GM13977 (cell line): Measurements from ENCODE around the gene SAP30BP.

Experiments
- DNase-seq: peaks from one replicate; pipeline ENCODE4 v3.0.0; 2012; ENCODE audit warnings: low spot score
- in situ Hi-C: fragments of 300-500 bp; cut with MboI; formaldehyde crosslinking; loops from one replicate; pipeline ENCODE4 v1.12.0; 2022; ENCODE audit warnings: low sequenced_read_pairs, low pct_unique_long_range_greater_than_20kb, mixed read lengths, inconsistent platforms; ENCODE audit not compliant: unreplicated experiment
- TF ChIP-seq, protein P1 (sequence below): IDR thresholded peaks from 2 replicates; pipeline ENCODE4 v1.5.1; 2012; ENCODE audit warnings: mild to moderate bottlenecking, control low read depth; ENCODE audit not compliant: insufficient read depth; ENCODE audit errors: extremely low read depth, missing control alignments

The SAP30BP gene

DNA sequence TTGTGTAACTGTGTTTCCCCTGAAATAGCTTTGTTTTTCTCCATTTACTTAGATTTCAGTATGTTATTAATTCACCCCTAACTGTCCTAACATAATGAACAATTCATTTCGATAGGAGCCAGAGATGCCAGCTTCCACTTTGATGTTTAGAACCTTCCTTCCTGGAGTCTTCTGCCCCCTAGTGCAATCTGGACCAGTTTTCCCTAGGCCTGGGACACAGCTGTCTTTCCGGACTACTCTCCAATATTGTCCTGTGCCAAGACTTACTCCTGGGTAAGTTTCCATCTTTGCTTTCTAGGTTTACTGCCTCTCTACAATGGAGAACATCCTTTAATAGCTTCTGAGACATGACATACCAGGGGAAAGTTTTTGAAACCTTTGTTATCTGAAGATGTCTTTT, 13.0 kb upstream of the SAP30BP start:
- no peak for DNase-seq
- TF ChIP-seq, protein P1, sequence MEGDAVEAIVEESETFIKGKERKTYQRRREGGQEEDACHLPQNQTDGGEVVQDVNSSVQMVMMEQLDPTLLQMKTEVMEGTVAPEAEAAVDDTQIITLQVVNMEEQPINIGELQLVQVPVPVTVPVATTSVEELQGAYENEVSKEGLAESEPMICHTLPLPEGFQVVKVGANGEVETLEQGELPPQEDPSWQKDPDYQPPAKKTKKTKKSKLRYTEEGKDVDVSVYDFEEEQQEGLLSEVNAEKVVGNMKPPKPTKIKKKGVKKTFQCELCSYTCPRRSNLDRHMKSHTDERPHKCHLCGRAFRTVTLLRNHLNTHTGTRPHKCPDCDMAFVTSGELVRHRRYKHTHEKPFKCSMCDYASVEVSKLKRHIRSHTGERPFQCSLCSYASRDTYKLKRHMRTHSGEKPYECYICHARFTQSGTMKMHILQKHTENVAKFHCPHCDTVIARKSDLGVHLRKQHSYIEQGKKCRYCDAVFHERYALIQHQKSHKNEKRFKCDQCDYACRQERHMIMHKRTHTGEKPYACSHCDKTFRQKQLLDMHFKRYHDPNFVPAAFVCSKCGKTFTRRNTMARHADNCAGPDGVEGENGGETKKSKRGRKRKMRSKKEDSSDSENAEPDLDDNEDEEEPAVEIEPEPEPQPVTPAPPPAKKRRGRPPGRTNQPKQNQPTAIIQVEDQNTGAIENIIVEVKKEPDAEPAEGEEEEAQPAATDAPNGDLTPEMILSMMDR: no peak
- in situ Hi-C loops: no loop called here

DNA sequence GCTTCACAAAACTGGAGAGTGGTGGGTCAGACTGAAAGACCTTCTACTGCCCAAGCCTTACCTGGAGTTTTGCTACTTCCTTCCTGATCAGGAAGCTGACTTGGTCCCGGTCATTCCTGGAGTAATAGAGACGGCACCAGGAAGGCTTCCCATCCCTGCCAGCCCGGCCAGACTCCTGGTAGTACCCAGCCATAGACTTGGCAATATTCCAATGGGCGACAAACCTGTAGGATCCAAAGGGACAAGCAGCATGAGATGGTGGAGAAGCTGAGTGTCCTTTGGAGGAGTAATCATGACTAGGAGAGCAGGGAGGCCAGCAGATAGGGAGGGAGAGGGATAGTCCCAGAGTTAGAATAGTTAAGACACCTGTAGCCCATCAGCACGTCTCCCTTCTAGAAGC, 8.9 kb upstream of the SAP30BP start:
- DNase-seq: no peak
- in situ Hi-C loops: no loop called here
- TF ChIP-seq, protein P1: no peak

GRCh38 chr17:75661531-75661930, 5.6 kb upstream of the SAP30BP start:
- TF ChIP-seq, protein P1: no peak
- DNase-seq: no peak
- in situ Hi-C loops: no loop called here

- TF ChIP-seq, protein P1: no peak
- DNase-seq: no peak
- in situ Hi-C loops: no loop called here
Observed at GRCh38 chr17:75662511-75662910, 4.6 kb upstream of the SAP30BP start.

DNA sequence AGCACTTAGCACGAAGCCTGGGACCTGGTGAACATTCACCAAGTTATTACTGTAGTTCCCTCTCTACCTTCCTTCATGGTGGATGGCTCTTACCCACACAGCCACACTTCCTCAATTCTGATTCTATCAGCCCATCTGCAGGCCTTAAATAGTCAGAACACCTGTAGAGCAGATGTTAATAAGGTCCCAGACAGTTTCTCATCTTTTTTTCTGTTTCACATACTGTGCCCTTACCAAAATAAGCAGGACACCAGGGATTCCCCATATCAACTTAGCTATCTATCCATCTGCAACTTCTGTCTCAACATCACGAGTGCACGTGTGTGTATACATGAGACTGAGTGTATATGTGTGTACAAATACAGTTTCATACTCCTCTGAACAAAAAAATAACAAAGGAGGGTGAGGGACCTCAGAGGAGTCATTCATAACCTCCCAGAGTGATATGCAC, 3.0 kb upstream of the SAP30BP start:
- DNase-seq: peak; percentile 57
- TF ChIP-seq, protein P1: peak; percentile 7

DNA sequence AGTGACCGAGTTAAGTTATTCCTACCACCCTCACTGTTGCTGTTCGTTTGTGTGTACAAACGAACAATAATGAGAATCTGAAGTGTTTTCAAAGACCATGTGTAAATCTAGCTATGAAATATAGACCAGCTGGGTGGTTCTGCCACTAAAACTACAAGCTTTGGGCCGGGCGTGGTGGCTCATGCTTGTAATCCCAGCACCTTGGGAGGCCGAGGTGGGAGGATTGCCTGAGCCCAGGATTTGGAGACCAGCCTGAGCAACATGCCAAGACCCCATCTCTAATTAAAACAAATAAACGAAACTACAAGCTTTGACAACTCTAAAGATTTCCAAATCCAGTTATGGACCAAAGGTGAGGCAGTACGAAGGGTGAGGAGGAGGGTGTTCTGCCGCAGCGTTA, 1.2 kb upstream of the SAP30BP start:
- in situ Hi-C loops: no loop called here
- TF ChIP-seq, protein P1: no peak
- no peak for DNase-seq

More for the DNA sequence above, 3.0 kb upstream of the SAP30BP start:
- in situ Hi-C loops: no loop called here

GRCh38 chr17:75667825-75668224, 687 bp downstream of the SAP30BP start:
- in situ Hi-C loops: no loop called here
- TF ChIP-seq, protein P1: no peak
- DNase-seq: no peak
